Stimulated activated CD8-positive, alpha-beta memory T cell treated with anti-CD3 and anti-CD28 coated beads, Interleukin-15, amount 100 ng/mL, for 48 hours (primary cell): ENCODE measurements around the gene ZNF516.
"Not testable (repeated sequence)": the region's sequence is repeated elsewhere in the genome, so short reads cannot be mapped to it uniquely, and the experiment has no call there.

Source experiments
- DNase-seq, 2 donors: peaks; one replicate each; pipeline ENCODE4 v3.0.0-alpha.2; 2020; ENCODE audit warnings: low read depth in 2 of 2

ZNF516 gene

GRCh38 chr18:76495006-76495370 lies at the start of gene ZNF516:
TSS of gene ZNF516 (minus strand) at chr18:76495242. CDS start at chr18:76443054, 52,188 bp downstream.
- DNase-seq, result no peak

GRCh38 chr18:76538846-76539245 lies 43.8 kb upstream of the ZNF516 start:
- DNase-seq, result no peak

GRCh38 chr18:76537621-76538020 lies 42.6 kb upstream of the ZNF516 start:
- no peak for DNase-seq

- DNase-seq, result not testable (repeated sequence)
Observed at GRCh38 chr18:76536593-76536992, 41.6 kb upstream of the ZNF516 start.

GRCh38 chr18:76532875-76533274 lies 37.8 kb upstream of the ZNF516 start:
- DNase-seq, result no peak

- no peak for DNase-seq
Observed at GRCh38 chr18:76530846-76531245, 35.8 kb upstream of the ZNF516 start.

GRCh38 chr18:76530391-76530790 lies 35.3 kb upstream of the ZNF516 start:
- DNase-seq, result no peak

GRCh38 chr18:76529433-76529811 lies 34.4 kb upstream of the ZNF516 start:
- no peak for DNase-seq

GRCh38 chr18:76528477-76529432 lies 33.7 kb upstream of the ZNF516 start:
- no peak for DNase-seq

GRCh38 chr18:76525911-76526310 lies 30.9 kb upstream of the ZNF516 start:
- DNase-seq, result no peak

- no peak for DNase-seq
Observed at GRCh38 chr18:76524900-76525698, 30.1 kb upstream of the ZNF516 start.

GRCh38 chr18:76524477-76524876 lies 29.4 kb upstream of the ZNF516 start:
- no peak for DNase-seq

- DNase-seq, result no peak
Observed at GRCh38 chr18:76522551-76522950, 27.5 kb upstream of the ZNF516 start.

- no peak for DNase-seq
Observed at GRCh38 chr18:76522122-76522503, 27.1 kb upstream of the ZNF516 start.

GRCh38 chr18:76521417-76522121 lies 26.5 kb upstream of the ZNF516 start:
- no peak for DNase-seq

GRCh38 chr18:76518860-76519538 lies 24.0 kb upstream of the ZNF516 start:
- DNase-seq, result no peak

- DNase-seq, result no peak
Observed at GRCh38 chr18:76518123-76518859, 23.2 kb upstream of the ZNF516 start.

GRCh38 chr18:76515576-76515975 lies 20.5 kb upstream of the ZNF516 start:
- no peak for DNase-seq

- no peak for DNase-seq
Observed at GRCh38 chr18:76514573-76514972, 19.5 kb upstream of the ZNF516 start.

GRCh38 chr18:76507830-76508385 lies 12.9 kb upstream of the ZNF516 start:
- no peak for DNase-seq
